ENCODE data around the gene WSCD2.

DNA sequence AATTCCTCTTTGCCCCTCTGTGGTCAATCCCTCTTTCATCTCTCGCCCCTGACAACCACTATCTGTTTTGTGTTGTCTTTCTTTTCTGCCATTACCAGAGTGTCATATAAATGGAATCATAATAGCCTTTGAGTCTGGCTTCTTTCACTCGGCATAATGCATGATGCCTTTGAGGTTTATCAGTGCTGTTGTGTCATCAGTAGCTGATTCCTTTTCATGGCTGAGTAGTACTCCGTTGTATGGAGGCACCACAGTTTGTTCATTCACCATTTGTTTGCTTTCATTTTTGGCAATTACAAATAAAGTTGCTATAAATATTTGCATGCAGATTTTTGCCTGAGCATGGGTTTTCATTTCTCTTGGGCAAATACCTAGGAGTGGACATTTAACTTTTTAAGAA is 47.2 kb downstream of the WSCD2 start:
- TF ChIP-seq EZH2 (IDR thresholded peaks at IDR 0.05; ENCODE audit: insufficient read depth, poor library complexity, severe bottlenecking): no peak
- TF ChIP-seq EZH2phosphoT487 (IDR thresholded peaks at IDR 0.05; ENCODE audit: insufficient read depth, low read depth): no peak
